Brain microvascular endothelial cell (primary cell): Measurements from ENCODE around the gene UBE2G2.

Experiments
- DNase-seq: peaks from one replicate; pipeline ENCODE4 v3.0.0-alpha.2; 2020
- H3K27ac ChIP-seq: fragments of 250-450 bp; sonication (Bioruptor Pico); 2 replicates; pipeline ENCODE4 v1.5.1; 2020; ENCODE audit warnings: mild to moderate bottlenecking, moderate library complexity
- H3K27me3 ChIP-seq: fragments of 250-450 bp; sonication (Bioruptor Pico); replicated peaks from 2 replicates; pipeline ENCODE4 v1.5.1; 2020; ENCODE audit warnings: mild to moderate bottlenecking
- H3K36me3 ChIP-seq: fragments of 250-450 bp; sonication (Bioruptor Pico); replicated peaks from 2 replicates; pipeline ENCODE4 v1.5.1; 2020; ENCODE audit warnings: mild to moderate bottlenecking
- H3K4me3 ChIP-seq: 2 replicates; pipeline ENCODE4 v1.5.1; 2011; ENCODE audit warnings: low read depth, mild to moderate bottlenecking, control low read depth, low read length, moderate library complexity
- in situ Hi-C: cut with HindIII; loops from 2 replicates; pipeline ENCODE4 v1.10.0; 2017; ENCODE audit warnings: low sequenced_read_pairs, low pct_ligation_motif_present
- TF ChIP-seq, protein P1 (sequence below): IDR thresholded peaks from 2 replicates; pipeline ENCODE4 v1.5.1; 2011; ENCODE audit warnings: low read depth, mild to moderate bottlenecking, moderate library complexity, low read length, control low read depth, inconsistent platforms; ENCODE audit errors: missing control alignments

UBE2G2 gene

GRCh38 chr21:44730028-44730395 is 71.6 kb downstream of the UBE2G2 start:
- no peak overlapping the region for H3K4me3 ChIP-seq
- H3K36me3 ChIP-seq = no peaks in the 10 kb centered on the region
- TF ChIP-seq, protein P1, sequence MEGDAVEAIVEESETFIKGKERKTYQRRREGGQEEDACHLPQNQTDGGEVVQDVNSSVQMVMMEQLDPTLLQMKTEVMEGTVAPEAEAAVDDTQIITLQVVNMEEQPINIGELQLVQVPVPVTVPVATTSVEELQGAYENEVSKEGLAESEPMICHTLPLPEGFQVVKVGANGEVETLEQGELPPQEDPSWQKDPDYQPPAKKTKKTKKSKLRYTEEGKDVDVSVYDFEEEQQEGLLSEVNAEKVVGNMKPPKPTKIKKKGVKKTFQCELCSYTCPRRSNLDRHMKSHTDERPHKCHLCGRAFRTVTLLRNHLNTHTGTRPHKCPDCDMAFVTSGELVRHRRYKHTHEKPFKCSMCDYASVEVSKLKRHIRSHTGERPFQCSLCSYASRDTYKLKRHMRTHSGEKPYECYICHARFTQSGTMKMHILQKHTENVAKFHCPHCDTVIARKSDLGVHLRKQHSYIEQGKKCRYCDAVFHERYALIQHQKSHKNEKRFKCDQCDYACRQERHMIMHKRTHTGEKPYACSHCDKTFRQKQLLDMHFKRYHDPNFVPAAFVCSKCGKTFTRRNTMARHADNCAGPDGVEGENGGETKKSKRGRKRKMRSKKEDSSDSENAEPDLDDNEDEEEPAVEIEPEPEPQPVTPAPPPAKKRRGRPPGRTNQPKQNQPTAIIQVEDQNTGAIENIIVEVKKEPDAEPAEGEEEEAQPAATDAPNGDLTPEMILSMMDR = no peak
- H3K27me3 ChIP-seq = peaks cover 8% of the 10 kb centered on the region
- no peak overlapping the region for H3K27ac ChIP-seq
- DNase-seq = no peak
- in situ Hi-C loops = no loop called here

GRCh38 chr21:44729336-44730027 is 72.1 kb downstream of the UBE2G2 start:
- no peak for DNase-seq
- in situ Hi-C loops = no loop called here
- H3K27me3 ChIP-seq = peaks cover 13% of the 10 kb centered on the region
- H3K27ac ChIP-seq = no peak overlapping the region
- H3K36me3 ChIP-seq = no peaks in the 10 kb centered on the region
- TF ChIP-seq, protein P1 = no peak
- H3K4me3 ChIP-seq = no peak overlapping the region

DNA sequence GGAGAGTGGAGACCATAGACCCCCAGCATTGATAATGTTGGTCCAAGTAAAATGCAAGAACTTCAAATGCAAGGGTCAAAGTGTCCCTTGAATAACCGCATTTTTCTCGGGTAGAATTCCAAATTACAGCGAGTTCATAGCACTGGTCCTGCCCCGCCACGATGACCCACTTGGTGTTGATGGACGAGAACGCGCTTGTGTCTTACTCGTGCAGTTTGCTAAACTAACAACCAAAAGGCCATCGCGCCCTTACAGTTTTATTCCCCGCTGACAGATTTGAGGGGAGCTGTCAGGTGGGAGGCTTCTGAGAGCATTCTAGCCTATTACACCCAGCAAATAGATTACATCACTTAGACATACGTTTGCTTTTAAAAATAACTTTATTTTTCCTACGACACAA is 72.9 kb downstream of the UBE2G2 start:
- no peak for DNase-seq
- in situ Hi-C loops = no loop called here
- Histone ChIP-seq H3K27ac (no peak overlapping the region), H3K4me3 (no peak overlapping the region), H3K36me3 (no peaks in the 10 kb centered on the region), H3K27me3 (peaks cover 21% of the 10 kb centered on the region)
- TF ChIP-seq, protein P1 = no peak

DNA sequence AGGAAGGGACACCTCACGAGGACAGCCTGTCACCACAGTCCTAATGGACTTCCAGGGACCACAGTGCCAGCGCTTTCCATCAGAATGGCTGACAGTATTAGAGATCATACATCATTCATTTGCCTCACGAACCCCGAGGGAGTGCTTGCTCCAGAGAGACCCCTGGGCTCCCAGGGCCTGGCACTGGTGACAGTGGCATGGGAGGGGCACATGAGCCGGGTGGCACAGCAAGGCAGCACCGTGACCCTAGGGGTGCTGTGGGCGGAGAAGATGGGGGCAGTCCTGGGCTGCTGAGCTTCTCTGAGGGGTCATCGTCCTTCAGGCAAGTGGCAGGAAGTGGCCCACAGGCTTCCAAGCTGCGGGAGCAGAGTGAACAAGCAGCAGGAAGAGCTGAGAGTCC is 73.9 kb downstream of the UBE2G2 start:
- TF ChIP-seq, protein P1 = no peak
- Histone ChIP-seq H3K27me3 (peaks cover 30% of the 10 kb centered on the region), H3K4me3 (no peak overlapping the region), H3K27ac (no peak overlapping the region), H3K36me3 (no peaks in the 10 kb centered on the region)
- in situ Hi-C loops = no loop called here
- no peak for DNase-seq

DNA sequence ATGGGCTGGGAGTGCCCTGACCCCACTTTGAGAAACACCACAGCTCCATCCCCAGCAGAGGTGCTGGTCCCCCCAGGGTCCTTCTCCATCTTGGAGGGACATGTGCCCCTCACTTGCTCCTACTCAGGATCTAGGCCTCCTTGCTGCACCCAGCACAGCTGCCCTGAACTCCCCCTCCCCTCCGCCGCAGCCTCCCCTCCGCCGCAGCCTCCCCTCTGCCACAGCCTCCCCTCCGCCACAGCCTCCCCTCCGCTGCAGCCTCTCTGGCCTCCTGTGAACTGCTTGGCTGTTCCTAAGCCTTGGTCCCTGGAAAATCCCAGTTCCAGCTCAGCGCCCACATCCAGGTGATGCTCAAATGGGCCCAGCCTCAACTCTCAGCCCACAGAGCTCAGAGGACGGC is 74.3 kb downstream of the UBE2G2 start:
- TF ChIP-seq, protein P1 = no peak
- Histone ChIP-seq H3K27me3 (peaks cover 33% of the 10 kb centered on the region), H3K36me3 (no peaks in the 10 kb centered on the region), H3K27ac (no peak overlapping the region), H3K4me3 (no peak overlapping the region)
- in situ Hi-C loops = no loop called here
- no peak for DNase-seq

DNA sequence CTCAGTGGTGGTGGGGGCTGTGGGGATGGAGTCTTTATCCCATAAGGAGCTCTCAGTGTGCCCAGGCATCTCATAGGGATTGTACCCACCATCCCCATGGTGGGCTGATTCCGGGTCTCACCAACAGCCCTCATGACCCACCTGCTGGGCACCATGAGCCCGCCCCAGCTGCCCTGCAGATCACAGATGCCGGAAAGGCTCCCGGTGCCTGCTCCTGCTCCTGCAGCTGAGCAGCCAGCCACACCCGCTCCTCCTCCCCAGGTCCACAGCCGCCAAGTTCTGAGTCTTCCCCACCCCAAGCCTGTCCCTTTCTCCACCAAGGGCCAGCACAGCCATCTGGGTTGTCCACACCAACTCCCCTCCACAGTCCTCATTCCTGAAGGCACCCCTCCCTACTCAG is 74.8 kb downstream of the UBE2G2 start:
- H3K27me3 ChIP-seq = peaks cover 33% of the 10 kb centered on the region
- H3K36me3 ChIP-seq = no peaks in the 10 kb centered on the region
- H3K4me3 ChIP-seq = no peak overlapping the region
- no peak for DNase-seq
- in situ Hi-C loops = no loop called here
- no peak overlapping the region for H3K27ac ChIP-seq
- TF ChIP-seq, protein P1 = no peak
